HepG2 (cell line): Measurements from ENCODE around the gene NME4. TPM values are rescaled to one million over a fixed set of nuclear protein-coding genes. Genes with fewer than 3 reads are reported as not detected.

Experiments used
- ATAC-seq: fragments of 200-7000 bp; cut with Tn5 transposase; 3 replicates; pipeline ENCODE4 v1.9.1; 2020; ENCODE audit warnings: mild to moderate bottlenecking, moderate library complexity
- BruUV-seq: library from RNA; stranded (reverse); fragments of 400-500 nt; replicated peaks from 2 replicates; lab custom pipeline; 2021; lab: Mats Ljungman, UMichigan
- CTCF ChIA-PET: fragments of 300-600 bp; formaldehyde crosslinking; extraction: SDS; loops from one replicate; lab custom pipeline; 2021; ENCODE audit warnings: low total read pairs, inconsistent platforms, low intra/inter-chr PET ratio; lab: Yijun Ruan, JAX
- POLR2A ChIA-PET: fragments of 350-600 bp; sonication (Branson Sonifier 250); formaldehyde crosslinking; loops from one replicate; lab custom pipeline; 2020; ENCODE audit warnings: antibody characterized with exemption, inconsistent platforms; lab: Yijun Ruan, JAX
- DNase-seq: peaks from one replicate; pipeline ENCODE4 v3.0.0-alpha.2; 2015; ENCODE audit warnings: low spot score
- FAIRE-seq: peaks from 3 replicates; lab custom pipeline; 2011; peaks lifted over from hg19 to GRCh38; lab: Jason Lieb, UNC
- H2AFZ ChIP-seq: one replicate; pipeline ENCODE4 v1.6.1; 2011; ENCODE audit warnings: low read length, inconsistent platforms
- H3K27ac ChIP-seq: fragments of 300-600 bp; 3 replicates; pipeline ENCODE4 v1.8.0; 2011; ENCODE audit warnings: mixed run types, mild to moderate bottlenecking, mixed read lengths, low read length, inconsistent platforms; ENCODE audit not compliant: insufficient read depth; ENCODE audit errors: extremely low read length
- H3K27me3 ChIP-seq, 2 experiments: fragments of 200-600 bp in 1 of 2; 2 replicates in 1 of 2; 3 replicates in 1 of 2; pipeline versions ENCODE4 v1.6.0 to v1.8.0; 2011; ENCODE audit warnings: low read length in 2 of 2, mild to moderate bottlenecking in 2 of 2, moderate library complexity in 2 of 2, inconsistent platforms in 1 of 2; ENCODE audit not compliant: insufficient read depth in 2 of 2, control insufficient read depth in 1 of 2
- H3K36me3 ChIP-seq, 2 experiments: fragments of 200-600 bp in 1 of 2; replicated peaks in 1 of 2; 2 replicates in 1 of 2; 3 replicates in 1 of 2; pipeline versions ENCODE4 v1.5.1 to v1.8.0; 2011; ENCODE audit warnings: low read length in 2 of 2, inconsistent platforms in 1 of 2; ENCODE audit not compliant: insufficient read depth in 2 of 2, control insufficient read depth in 1 of 2
- H3K4me1 ChIP-seq: 2 replicates; pipeline ENCODE4 v1.5.1; 2012; ENCODE audit warnings: low read length, inconsistent platforms; ENCODE audit not compliant: insufficient read depth
- H3K4me2 ChIP-seq: 2 replicates; pipeline ENCODE4 v1.6.0; 2011; ENCODE audit warnings: low read depth, low read length, inconsistent platforms
- H3K4me3 ChIP-seq, 3 experiments: fragments of 200-600 bp in 1 of 3; sonication (generic), shearing (Covaris generic) in 1 of 3; replicated peaks in 1 of 3; 2 replicates each; pipeline ENCODE4 v1.5.1; 2011 to 2016; ENCODE audit warnings: low read length in 3 of 3, inconsistent platforms in 2 of 3, low read depth in 2 of 3, mild to moderate bottlenecking in 2 of 3, control low read depth in 1 of 3, mixed read lengths in 1 of 3; ENCODE audit not compliant: insufficient read depth in 1 of 3
- H3K79me2 ChIP-seq: one replicate; pipeline ENCODE4 v1.6.1; 2011; ENCODE audit warnings: low read length, inconsistent platforms; ENCODE audit not compliant: insufficient read depth
- H3K9ac ChIP-seq: 2 replicates; pipeline ENCODE4 v1.6.0; 2011; ENCODE audit warnings: mild to moderate bottlenecking, low read depth, low read length, inconsistent platforms; ENCODE audit not compliant: insufficient read depth
- H3K9me3 ChIP-seq: 2 replicates; pipeline ENCODE4 v1.5.1; 2012; ENCODE audit warnings: mild to moderate bottlenecking, low read length
- H4K20me1 ChIP-seq: 2 replicates; pipeline ENCODE4 v1.6.0; 2011; ENCODE audit warnings: inconsistent platforms, mild to moderate bottlenecking, low read length, moderate library complexity; ENCODE audit not compliant: insufficient read depth
- YY1 ChIP-seq: IDR thresholded peaks from 2 replicates; pipeline ENCODE4 v1.6.1; 2011; ENCODE audit warnings: low read length, low read depth, moderate library complexity, mild to moderate bottlenecking; ENCODE audit not compliant: insufficient read depth, insufficient replicate concordance
- ZBTB40 ChIP-seq, 2 experiments: fragments of 450-650 bp in 1 of 2; sonication (generic) in 1 of 2; formaldehyde crosslinking in 1 of 2; IDR thresholded peaks; 2 replicates each; pipeline versions ENCODE4 v1.6.1 to v1.8.0; 2016 to 2022; ENCODE audit warnings: antibody characterized with exemption in 1 of 2, mild to moderate bottlenecking in 1 of 2, missing genetic modification reagents in 1 of 2
- WGBS: methylation state at CpG from one replicate; pipeline ENCODE4 v1.1.6; 2017; ENCODE audit warnings: low lambda C conversion rate; 5-methylcytosine and 5-hydroxymethylcytosine counted together
- in situ Hi-C: cut with HindIII; loops from 2 replicates; pipeline ENCODE4 v1.10.0; 2017; ENCODE audit warnings: low pct_unique_long_range_greater_than_20kb; ENCODE audit not compliant: extremely low pct_ligation_motif_present
- intact Hi-C: fragments of 100-400 bp; cut with micrococcal nuclease; formaldehyde crosslinking; loops from one replicate; pipeline ENCODE4 v1.10.0; 2022; ENCODE audit not compliant: unreplicated experiment
- polyA plus RNA-seq, 8 experiments: library from polyadenylated mRNA; depleted of rRNA in 3 of 8; stranded (reverse) in 7 of 8; unstranded in 1 of 8; fragments of >200 nt; fragmentation: Illumina TruSeq in 4 of 8; extraction: Trizol in 4 of 8; gene quantifications; 2 replicates each; pipeline versions ENCODE4 v1.2.1 to v1.2.3, GENCODE V29; 2011 to 2016; ENCODE audit warnings: low read depth in 4 of 8, missing spikeins in 1 of 8, mixed read lengths in 1 of 8; ENCODE audit not compliant: insufficient read depth in 1 of 8
- total RNA-seq, 5 experiments: library from RNA; depleted of rRNA; stranded (reverse); fragments of >200 nt; fragmentation: Illumina TruSeq; extraction: Trizol; gene quantifications; 2 replicates each; pipeline ENCODE4 v1.2.3, GENCODE V29; 2016; ENCODE audit warnings: low read depth in 1 of 5

Gene NME4
- total and polyA plus RNA-seq, 2 of the 13 experiments (the other 11 are each of a cell fraction or from before 2014, with no cell fraction given), result 121 to 263 TPM

DNA sequence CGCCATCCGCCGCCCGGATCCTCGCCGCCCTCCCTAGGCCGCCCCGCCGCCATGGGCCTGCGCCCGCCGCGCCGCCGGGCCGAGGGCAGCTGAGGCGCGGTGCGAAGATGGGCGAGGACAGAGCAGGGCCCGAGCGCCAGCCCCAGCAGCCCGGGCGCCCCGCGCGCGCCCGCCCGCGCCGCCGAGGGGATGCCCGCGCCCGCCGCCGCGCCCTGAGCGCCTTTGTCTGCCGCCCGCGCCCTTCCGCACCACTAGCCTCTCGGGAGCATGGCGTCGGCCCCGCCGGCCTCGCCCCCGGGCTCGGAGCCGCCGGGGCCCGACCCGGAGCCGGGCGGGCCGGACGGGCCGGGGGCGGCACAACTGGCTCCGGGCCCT, 28.7 kb downstream of the NME4 start:
- Histone ChIP-seq H3K9me3 (no peaks in the 10 kb centered on the region), H3K27me3 (no peaks in the 10 kb centered on the region; a peak in 1 of 5 replicates), H3K4me3 (peak overlapping the region; percentile 66 to 95 (median 87); a peak in 4 of 6 replicates), H3K4me2 (peak overlapping the region; percentile 78), H3K79me2 (peaks cover 42% of the 10 kb centered on the region), H3K9ac (peak overlapping the region; percentile 68; the same call in 1 of the 2 replicates), H3K36me3 (no peaks in the 10 kb centered on the region), H2AFZ (no peak overlapping the region), H3K27ac (no peak overlapping the region), H3K4me1 (peaks cover 56% of the 10 kb centered on the region), H4K20me1 (peaks cover 16% of the 10 kb centered on the region)
- intact Hi-C loops, result loop anchor here (2.0 kb wide), 1 partner anchor 21 kb away; no protein-coding TSS in a partner anchor
- CTCF ChIA-PET, result no interaction called here
- POLR2A ChIA-PET, result interaction anchor here (0.6 to 3.1 kb wide), 7 partner anchors 15 to 76 kb away, joined by 3 to 21 read pairs (median 5); partner anchors contain the start of gene DECR2
- WGBS, result 0% methylated on average over 4 of the region's 63 CpGs
- TF ChIP-seq YY1, result peak; percentile 5
- TF ChIP-seq ZBTB40 (IDR thresholded peaks at IDR 0.05), result no peak
- no peak for TF ChIP-seq ZBTB40 (CRISPR knock-in tag; IDR thresholded peaks at IDR 0.05)
- ATAC-seq (peak; percentile 38), DNase-seq (no peak), FAIRE-seq (no peak)
- no TSS peak for BruUV-seq
- in situ Hi-C loops, result no loop called here
